Activated CD4-positive, alpha-beta T cell treated with anti-CD3 and anti-CD28 coated beads, Interleukin-2, Interleukin-6, amounts not matched to agents 100 ng/mL and 50 ng/mL, durations not matched to agents 16 hours and 8 hours (primary cell): ENCODE measurements around the gene ACVR2B.

Experiments
- DNase-seq: peaks from one replicate; pipeline ENCODE4 v3.0.0-alpha.2; 2020

ACVR2B gene

GRCh38 chr3:38489766-38490165 is 36.1 kb downstream of the ACVR2B start:
- no peak for DNase-seq

GRCh38 chr3:38490281-38491030 is 36.8 kb downstream of the ACVR2B start:
- DNase-seq, result no peak

- no peak for DNase-seq
These were observed 37.5 kb downstream of the ACVR2B start for GRCh38 chr3:38491215-38491614.

DNA sequence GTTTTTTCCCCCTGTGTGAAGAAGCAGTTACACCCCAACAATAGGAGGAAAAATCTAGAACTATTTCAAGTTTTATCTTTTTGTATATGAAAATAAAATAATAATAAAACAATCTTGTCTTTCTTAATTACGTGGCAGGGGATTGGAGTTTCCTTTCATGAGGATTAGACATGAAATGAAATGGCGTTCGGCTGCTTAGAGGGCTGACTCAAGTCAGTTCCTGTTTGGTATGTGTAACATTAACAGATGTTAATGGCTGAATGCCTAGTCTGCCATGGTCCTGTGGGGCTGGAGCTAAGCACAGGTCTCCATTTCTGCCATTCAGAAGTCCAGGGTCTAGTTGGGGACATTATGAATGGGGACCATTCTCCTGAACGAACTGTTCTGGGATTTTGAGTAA is 39.3 kb downstream of the ACVR2B start:
- DNase-seq, result no peak

DNA sequence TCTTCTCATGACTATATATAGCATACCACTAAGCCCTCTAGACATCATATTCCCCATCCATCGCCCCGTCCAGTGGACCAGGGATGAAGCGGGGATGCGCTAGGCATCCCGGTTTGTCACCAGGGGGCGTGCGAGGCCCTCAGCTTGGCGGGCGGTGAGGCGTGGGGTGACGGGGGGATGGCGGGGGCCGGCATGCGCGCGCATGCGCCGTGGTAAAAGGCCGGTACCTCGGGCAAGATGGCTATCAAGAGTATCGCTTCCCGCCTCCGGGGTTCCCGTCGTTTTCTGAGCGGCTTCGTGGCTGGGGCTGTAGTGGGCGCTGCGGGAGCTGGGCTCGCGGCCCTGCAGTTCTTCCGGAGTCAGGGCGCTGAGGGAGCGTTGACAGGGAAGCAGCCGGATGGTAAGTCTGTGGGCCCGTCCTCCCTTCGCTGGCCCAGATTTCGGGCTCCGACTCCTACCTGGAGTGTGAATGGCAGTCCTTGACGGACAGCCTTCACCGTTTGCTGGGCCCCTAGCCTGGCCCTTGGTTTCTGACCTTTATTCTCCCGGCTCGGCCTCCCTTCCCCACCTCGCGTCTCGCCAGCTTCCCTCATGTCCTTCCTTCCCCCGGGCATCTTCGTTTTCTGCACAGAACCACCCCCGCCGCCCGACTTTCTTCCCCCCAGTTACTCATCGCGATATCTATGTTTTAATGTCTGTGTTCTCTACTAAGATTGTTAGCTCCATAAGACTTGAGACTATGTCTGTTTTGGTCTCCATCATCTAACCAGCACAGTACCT is 42.6 kb downstream of the ACVR2B start, which contains the start of gene EXOG:
Gene EXOG (plus strand): TSS at position 210 of the 780 bp plus-strand sequence. CDS start 28 bp downstream, at position 238.
- peak; percentile 98 for DNase-seq

GRCh38 chr3:38497031-38497430 is 43.3 kb downstream of the ACVR2B start:
- no peak for DNase-seq

- no peak for DNase-seq
These were observed 47.2 kb downstream of the ACVR2B start for GRCh38 chr3:38500688-38501417.

DNA sequence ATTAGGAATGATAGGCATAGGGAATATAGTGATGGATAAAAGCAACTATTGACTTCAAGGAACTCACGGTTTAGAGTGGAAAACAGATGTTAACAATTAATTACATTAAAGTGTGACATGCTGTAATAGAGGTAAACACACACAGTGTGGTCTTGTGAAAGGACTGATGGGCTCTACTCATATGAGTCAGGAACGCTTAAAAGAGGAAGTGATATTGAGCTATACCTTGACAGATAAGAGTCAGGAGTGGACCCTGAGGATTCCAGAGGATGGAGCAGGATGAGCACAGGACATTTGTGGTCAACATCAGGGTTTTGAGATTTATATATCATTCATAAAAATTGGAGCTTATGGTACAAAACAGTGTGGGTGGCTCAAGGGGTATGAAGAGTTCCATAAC is 53.4 kb downstream of the ACVR2B start:
- no peak for DNase-seq

DNA sequence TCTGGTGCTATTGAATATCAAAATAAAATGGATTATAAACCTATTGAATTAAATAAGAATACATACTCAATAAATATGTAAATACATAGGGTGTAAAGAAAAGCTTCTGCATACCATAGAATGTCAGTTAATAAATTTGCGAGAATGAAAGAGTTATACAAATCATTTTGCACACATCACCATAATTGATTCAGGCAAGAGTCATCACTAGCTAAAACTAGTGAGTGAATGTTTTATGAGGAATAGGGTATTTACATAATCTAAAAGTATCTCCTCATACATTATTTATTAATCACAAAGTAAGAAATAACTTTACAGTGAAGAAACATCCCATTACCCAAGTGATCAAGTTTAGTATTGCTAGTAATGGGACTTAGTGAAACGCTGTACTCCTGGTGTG is 56.0 kb downstream of the ACVR2B start:
- no peak for DNase-seq

DNA sequence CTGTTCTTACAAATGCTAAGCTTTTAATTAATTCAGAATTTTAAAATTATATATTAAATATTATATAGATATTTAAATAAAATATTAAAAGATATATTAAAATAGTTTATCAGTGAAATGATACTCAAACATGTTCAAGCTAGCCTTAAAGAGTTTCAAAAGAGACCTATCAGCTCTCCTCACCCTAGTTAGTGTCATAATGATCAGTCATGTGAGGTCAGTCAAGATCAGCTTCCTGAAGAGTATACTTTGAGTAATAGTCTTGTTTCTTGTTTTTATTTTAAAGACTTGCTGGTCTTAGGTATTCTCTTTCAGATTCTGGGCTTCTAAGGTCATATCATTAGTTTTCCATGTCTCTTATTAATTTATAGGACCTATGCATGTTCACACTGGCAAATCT is 56.9 kb downstream of the ACVR2B start:
- DNase-seq, result no peak

GRCh38 chr3:38511546-38511945 is 57.9 kb downstream of the ACVR2B start:
- DNase-seq, result no peak

DNA sequence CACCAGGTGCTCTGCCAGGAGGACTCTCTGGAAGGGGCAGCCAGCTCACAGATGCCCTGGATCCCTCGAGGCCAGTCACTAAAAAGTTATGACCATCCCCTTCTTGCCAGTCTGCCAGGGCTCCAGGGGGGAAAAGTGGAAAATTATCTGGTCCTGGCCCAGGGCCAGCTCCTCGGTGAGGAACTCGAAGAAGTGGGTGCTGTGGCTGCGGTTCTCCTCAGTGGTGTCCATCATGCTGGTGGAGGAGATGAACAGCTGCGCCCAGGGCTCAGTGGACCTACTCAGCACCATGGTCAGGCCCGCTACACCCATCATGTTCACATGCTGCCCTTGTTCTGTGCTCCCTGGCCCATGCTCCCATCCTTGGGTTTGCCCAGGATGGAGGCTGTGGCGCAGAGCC is 61.7 kb downstream of the ACVR2B start:
- DNase-seq, result no peak

GRCh38 chr3:38516669-38517068 is 63.0 kb downstream of the ACVR2B start:
- no peak for DNase-seq

DNA sequence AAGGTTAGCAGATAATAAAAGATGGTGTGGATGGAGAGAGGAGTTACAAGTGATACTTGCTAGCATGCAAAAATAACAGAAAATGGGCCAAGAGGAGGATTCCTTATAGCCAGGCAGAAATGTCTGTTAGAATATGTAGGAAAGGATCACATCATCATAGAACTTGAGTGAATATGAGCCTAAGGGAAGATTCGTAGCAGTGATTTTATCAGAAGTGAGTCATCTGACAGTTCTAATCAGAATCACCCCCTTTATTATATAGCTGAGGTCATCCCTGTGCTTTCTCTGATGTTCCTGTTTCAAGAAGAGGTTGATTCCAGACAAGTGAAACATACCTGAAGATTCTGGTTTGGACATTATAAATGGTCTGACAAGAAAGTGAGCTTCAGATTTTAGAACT is 65.3 kb downstream of the ACVR2B start:
- DNase-seq, result no peak

GRCh38 chr3:38519651-38520050 is 66.0 kb downstream of the ACVR2B start:
- peak; percentile 14 for DNase-seq

GRCh38 chr3:38521391-38521987 is 67.8 kb downstream of the ACVR2B start:
- DNase-seq, result peak; percentile 67

DNA sequence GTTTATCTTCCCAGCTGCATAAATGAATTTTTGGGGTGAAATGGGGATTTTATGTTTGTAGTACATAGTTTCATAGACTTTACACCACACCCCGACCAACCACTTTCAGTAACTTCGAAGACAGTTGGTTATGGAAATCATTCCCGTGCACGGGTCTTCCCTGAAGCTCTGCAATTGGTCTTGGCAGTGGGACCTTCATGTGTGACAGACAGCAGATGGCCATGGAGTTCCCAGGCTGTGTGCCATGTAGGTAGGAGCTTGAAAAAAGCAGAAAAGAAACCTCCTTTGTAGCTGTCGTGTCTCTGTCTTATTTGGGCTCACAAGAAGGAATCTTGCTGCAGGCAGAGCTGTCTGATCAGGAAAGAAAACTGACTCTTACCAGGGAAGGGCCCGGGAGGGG is 68.3 kb downstream of the ACVR2B start:
- no peak for DNase-seq

DNA sequence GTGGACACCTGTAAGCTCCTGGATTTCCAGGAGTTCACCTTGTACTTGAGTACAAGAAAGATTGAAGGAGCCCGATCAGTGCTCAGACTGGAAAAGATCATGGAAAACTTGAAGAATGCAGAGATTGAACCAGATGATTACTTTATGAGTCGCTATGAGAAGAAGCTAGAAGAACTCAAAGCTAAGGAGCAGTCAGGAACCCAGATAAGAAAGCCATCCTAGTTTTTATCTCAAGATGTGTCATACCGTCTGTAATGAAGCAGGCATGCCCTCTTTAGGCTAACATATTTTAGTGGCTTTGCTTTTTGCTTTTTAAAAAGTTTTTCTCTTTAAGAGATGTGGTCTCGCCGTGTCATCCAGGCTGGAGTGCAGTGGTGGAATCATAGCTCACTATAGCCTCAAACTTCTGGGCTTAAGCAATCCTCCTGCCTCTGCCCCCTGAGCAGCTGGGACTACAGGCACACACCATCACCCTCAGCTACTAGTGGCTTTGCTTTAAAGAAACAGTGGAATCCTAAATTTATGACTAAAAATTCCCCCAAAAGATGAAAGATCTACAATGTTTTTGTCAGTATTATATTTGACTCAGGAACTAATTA is 70.5 kb downstream of the ACVR2B start:
- no peak for DNase-seq

DNA sequence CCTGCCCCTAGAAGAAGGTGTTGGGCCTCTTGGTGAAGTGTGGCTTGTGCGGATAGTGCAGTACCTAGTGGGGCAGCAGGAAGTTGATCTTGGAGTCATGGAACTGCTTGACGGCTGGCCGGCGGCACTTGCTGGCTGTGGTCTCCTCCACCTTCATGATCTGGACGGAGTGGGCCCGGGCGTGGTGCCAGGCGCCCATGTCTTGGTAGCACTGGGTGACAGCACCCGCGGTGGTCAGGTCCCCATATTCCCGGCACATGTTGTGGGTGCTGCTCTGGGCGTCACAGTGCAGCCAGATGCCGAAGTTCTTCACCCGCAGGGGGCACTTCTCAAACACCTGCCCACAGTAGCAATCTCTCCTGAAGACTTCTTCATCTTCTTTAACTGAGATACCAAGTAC is 73.1 kb downstream of the ACVR2B start:
- DNase-seq, result no peak

DNA sequence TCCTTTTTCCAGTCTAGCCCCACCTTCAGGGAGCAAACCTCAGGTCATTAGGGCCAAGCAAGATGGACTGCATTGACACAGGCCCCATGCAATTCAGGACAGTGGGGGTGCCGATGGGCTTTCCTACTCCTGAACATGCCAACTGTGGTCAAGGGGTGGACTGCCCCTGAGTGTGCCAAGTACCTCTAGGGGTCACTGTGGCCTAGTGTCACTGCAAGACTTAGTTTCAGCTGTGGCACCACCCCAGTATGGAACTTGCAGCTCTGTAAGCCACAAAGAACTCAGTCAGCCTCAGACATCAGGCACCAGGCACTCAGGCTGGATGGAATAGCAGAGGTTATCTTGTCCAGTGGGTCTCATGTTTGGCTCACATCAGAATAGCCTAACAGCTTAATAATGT is 74.8 kb downstream of the ACVR2B start:
- no peak for DNase-seq

- no peak for DNase-seq
These were observed 78.8 kb downstream of the ACVR2B start for GRCh38 chr3:38532529-38532928.

GRCh38 chr3:38533285-38533976 is 79.7 kb downstream of the ACVR2B start:
- no peak for DNase-seq
